Epithelial cell of proximal tubule (primary cell): ENCODE data around the gene SORBS2. TPM values are rescaled to one million over a fixed set of nuclear protein-coding genes. Genes with fewer than 3 reads are reported as not detected.

Experiments used
- DNase-seq: peaks from one replicate; pipeline ENCODE4 v3.0.0-alpha.2; 2011; ENCODE audit warnings: low read depth
- H3K4me3 ChIP-seq: 2 replicates; pipeline ENCODE4 v1.5.1; 2011; ENCODE audit warnings: low read depth, mild to moderate bottlenecking, low read length
- CTCF ChIP-seq: conservative IDR thresholded peaks from 2 replicates; pipeline ENCODE4 v1.5.1; 2012; ENCODE audit warnings: low read depth, mild to moderate bottlenecking, low read length
- total RNA-seq: library from RNA; depleted of rRNA; stranded (reverse); fragments of >200 nt; gene quantifications from 2 replicates; pipeline ENCODE4 v1.2.3, GENCODE V29; 2015

Gene SORBS2
- total RNA-seq, 1 donor from 2014 or later, result 11.6 TPM

DNA sequence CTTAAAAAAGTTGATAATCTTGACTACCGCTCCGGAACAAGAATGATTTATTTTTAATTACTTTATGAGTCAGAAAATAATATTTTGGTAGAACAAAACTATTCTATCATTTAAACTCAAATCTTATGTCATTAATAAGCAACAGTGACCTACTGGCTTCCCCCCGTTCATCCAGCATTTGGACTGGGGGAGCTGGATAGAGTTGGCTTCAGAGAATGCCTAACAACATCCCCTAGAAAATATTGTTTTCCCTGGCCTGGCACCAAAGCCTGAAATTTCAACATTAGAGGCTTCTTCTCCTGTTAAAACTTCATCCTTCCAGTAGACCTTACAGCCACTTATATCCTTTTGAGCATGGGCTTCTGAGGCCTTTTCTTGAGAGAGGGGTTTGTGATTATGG is 221.0 kb downstream of the SORBS2 start:
- no peak for DNase-seq
- no peak for TF ChIP-seq CTCF

GRCh38 chr4:185589067-185589836 is 222.7 kb downstream of the SORBS2 start:
- no peak overlapping the region for H3K4me3 ChIP-seq
- no peak for DNase-seq
- TF ChIP-seq CTCF, result no peak

More for the DNA sequence above, 221.0 kb downstream of the SORBS2 start:
- H3K4me3 ChIP-seq, result no peak overlapping the region

DNA sequence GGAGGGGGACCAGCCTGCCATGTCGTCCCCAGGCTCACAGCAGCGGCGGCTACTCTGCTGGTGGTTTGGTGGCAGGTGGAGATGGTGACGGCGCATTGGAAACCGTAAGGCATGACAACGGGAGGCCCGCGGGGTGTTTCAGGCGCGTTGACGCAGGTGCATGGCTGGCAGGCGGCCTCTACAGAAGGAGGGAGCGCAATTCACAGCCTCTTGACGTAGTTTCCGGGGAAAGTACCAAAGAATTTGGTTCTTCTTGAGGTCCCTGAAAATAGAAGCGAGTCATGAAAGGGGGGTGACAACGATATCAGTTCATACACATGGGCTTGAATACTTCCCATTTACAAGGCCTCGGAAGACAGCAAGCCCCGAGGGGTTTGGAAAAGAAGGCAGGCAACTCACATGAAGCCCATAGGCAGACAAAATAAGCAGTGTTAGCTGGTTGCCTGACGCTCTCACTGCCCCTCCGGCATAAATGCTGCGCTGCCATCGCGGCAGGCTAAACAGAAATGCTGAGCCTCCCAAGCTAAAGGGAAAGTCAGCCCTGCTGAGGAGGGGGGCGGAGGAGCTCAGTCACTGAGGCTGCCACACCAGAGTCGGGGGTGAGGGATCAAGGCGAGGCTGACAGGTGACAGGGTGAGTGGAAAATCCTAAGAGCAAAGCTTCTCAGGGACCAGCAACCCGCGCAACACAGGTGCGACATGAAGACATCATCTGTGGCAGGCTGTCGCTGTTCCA is 224.4 kb downstream of the SORBS2 start:
- H3K4me3 ChIP-seq, result no peak overlapping the region
- DNase-seq, result no peak
- TF ChIP-seq CTCF, result no peak

GRCh38 chr4:185587030-185587426 is 225.0 kb downstream of the SORBS2 start:
- no peak overlapping the region for H3K4me3 ChIP-seq
- no peak for DNase-seq
- no peak for TF ChIP-seq CTCF

GRCh38 chr4:185585211-185585610 is 226.8 kb downstream of the SORBS2 start:
- no peak for TF ChIP-seq CTCF
- DNase-seq, result no peak
- no peak overlapping the region for H3K4me3 ChIP-seq

DNA sequence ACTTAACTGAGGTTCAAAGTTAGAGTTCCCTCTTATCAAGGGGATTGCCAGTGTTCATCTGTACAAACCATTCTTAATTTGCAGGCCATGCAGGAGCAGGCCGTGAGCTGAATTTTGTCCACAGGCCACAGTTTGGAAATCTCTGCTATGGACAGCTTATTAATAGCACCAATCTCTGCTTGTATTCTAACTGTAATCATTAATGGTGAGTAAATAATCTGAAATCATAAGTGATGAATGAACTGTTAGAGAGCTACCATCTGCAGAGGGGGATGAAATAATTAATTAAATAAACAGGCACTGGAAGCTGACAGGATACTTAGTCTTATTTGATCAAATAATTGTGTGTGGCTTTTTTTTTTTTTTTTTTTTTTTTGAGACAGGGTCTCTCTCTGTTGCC is 228.2 kb downstream of the SORBS2 start:
- H3K4me3 ChIP-seq, result no peak overlapping the region
- no peak for DNase-seq
- TF ChIP-seq CTCF, result no peak
